Neural progenitor cell (in vitro differentiated cells): ENCODE data around the gene TERB2.

Experiments
- EZH2 ChIP-seq: fragments of 200-600 bp; sonication (generic); IDR thresholded peaks from 2 replicates; pipeline ENCODE4 v1.6.1; 2017; ENCODE audit warnings: antibody characterized with exemption, mild to moderate bottlenecking, moderate library complexity
- TF ChIP-seq, protein P1 (sequence below): fragments of 200-600 bp; sonication (generic); IDR thresholded peaks from 2 replicates; pipeline ENCODE4 v1.5.1; 2017; ENCODE audit warnings: antibody characterized with exemption, mild to moderate bottlenecking

- TF ChIP-seq, protein P1, sequence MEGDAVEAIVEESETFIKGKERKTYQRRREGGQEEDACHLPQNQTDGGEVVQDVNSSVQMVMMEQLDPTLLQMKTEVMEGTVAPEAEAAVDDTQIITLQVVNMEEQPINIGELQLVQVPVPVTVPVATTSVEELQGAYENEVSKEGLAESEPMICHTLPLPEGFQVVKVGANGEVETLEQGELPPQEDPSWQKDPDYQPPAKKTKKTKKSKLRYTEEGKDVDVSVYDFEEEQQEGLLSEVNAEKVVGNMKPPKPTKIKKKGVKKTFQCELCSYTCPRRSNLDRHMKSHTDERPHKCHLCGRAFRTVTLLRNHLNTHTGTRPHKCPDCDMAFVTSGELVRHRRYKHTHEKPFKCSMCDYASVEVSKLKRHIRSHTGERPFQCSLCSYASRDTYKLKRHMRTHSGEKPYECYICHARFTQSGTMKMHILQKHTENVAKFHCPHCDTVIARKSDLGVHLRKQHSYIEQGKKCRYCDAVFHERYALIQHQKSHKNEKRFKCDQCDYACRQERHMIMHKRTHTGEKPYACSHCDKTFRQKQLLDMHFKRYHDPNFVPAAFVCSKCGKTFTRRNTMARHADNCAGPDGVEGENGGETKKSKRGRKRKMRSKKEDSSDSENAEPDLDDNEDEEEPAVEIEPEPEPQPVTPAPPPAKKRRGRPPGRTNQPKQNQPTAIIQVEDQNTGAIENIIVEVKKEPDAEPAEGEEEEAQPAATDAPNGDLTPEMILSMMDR, result no peak
- no peak for TF ChIP-seq EZH2
Measured at GRCh38 chr15:44968475-44968874, 12.0 kb downstream of the TERB2 start.
